ENCODE measurements around the gene MAML2.

The MAML2 gene

GRCh38 chr11:96318850-96319249 is 24.1 kb downstream of the MAML2 start:
- in situ Hi-C loops (cut with MboI; ENCODE audit: low sequenced_read_pairs): no loop called here

- in situ Hi-C loops (cut with MboI; ENCODE audit: low sequenced_read_pairs): no loop called here
Observed at GRCh38 chr11:96318399-96318798, 24.6 kb downstream of the MAML2 start.

- in situ Hi-C loops (cut with MboI; ENCODE audit: low sequenced_read_pairs): no loop called here
Observed at GRCh38 chr11:96317985-96318384, 25.0 kb downstream of the MAML2 start.

GRCh38 chr11:96317571-96317970 is 25.4 kb downstream of the MAML2 start:
- in situ Hi-C loops (cut with MboI; ENCODE audit: low sequenced_read_pairs): no loop called here

- in situ Hi-C loops (cut with MboI; ENCODE audit: low sequenced_read_pairs): no loop called here
Observed at GRCh38 chr11:96316869-96317268, 26.1 kb downstream of the MAML2 start.

GRCh38 chr11:96315476-96315875 is 27.5 kb downstream of the MAML2 start:
- in situ Hi-C loops (cut with MboI; ENCODE audit: low sequenced_read_pairs): no loop called here

GRCh38 chr11:96314326-96315020 is 28.5 kb downstream of the MAML2 start:
- in situ Hi-C loops (cut with MboI; ENCODE audit: low sequenced_read_pairs): no loop called here

- in situ Hi-C loops (cut with MboI; ENCODE audit: low sequenced_read_pairs): no loop called here
Observed at GRCh38 chr11:96313163-96313562, 29.8 kb downstream of the MAML2 start.

GRCh38 chr11:96311120-96311568 is 31.9 kb downstream of the MAML2 start:
- in situ Hi-C loops (cut with MboI; ENCODE audit: low sequenced_read_pairs): no loop called here

- in situ Hi-C loops (cut with MboI; ENCODE audit: low sequenced_read_pairs): no loop called here
Observed at GRCh38 chr11:96310236-96310635, 32.8 kb downstream of the MAML2 start.

GRCh38 chr11:96309643-96310017 is 33.4 kb downstream of the MAML2 start:
- in situ Hi-C loops (cut with MboI; ENCODE audit: low sequenced_read_pairs): no loop called here

GRCh38 chr11:96309016-96309642 is 33.9 kb downstream of the MAML2 start:
- in situ Hi-C loops (cut with MboI; ENCODE audit: low sequenced_read_pairs): no loop called here

GRCh38 chr11:96307776-96308140 is 35.2 kb downstream of the MAML2 start:
- in situ Hi-C loops (cut with MboI; ENCODE audit: low sequenced_read_pairs): no loop called here

GRCh38 chr11:96306933-96307775 is 35.8 kb downstream of the MAML2 start:
- in situ Hi-C loops (cut with MboI; ENCODE audit: low sequenced_read_pairs): no loop called here

- in situ Hi-C loops (cut with MboI; ENCODE audit: low sequenced_read_pairs): no loop called here
Observed at GRCh38 chr11:96306600-96306932, 36.4 kb downstream of the MAML2 start.

GRCh38 chr11:96306071-96306470 is 36.9 kb downstream of the MAML2 start:
- in situ Hi-C loops (cut with MboI; ENCODE audit: low sequenced_read_pairs): no loop called here

- in situ Hi-C loops (cut with MboI; ENCODE audit: low sequenced_read_pairs): no loop called here
Observed at GRCh38 chr11:96303980-96304379, 39.0 kb downstream of the MAML2 start.

GRCh38 chr11:96303064-96303463 is 39.9 kb downstream of the MAML2 start:
- in situ Hi-C loops (cut with MboI; ENCODE audit: low sequenced_read_pairs): no loop called here

GRCh38 chr11:96301818-96302217 is 41.2 kb downstream of the MAML2 start:
- in situ Hi-C loops (cut with MboI; ENCODE audit: low sequenced_read_pairs): no loop called here

GRCh38 chr11:96299155-96299888 is 43.7 kb downstream of the MAML2 start:
- in situ Hi-C loops (cut with MboI; ENCODE audit: low sequenced_read_pairs): no loop called here

- in situ Hi-C loops (cut with MboI; ENCODE audit: low sequenced_read_pairs): no loop called here
Observed at GRCh38 chr11:96295369-96295768, 47.6 kb downstream of the MAML2 start.

Data from HL-60/S4 treated with phorbol 12-myristate 13-acetate at 8.2 ng/mL for 4 days and 3 days (cell line).